HepG2 (cell line): Measurements from ENCODE around the gene PTCD2. TPM values are rescaled to one million over a fixed set of nuclear protein-coding genes. Genes with fewer than 3 reads are reported as not detected.

Experiments used
- ATAC-seq: fragments of 200-7000 bp; cut with Tn5 transposase; 3 replicates; pipeline ENCODE4 v1.9.1; 2020; ENCODE audit warnings: mild to moderate bottlenecking, moderate library complexity
- BruUV-seq: library from RNA; stranded (reverse); fragments of 400-500 nt; replicated peaks from 2 replicates; lab custom pipeline; 2021; lab: Mats Ljungman, UMichigan
- CTCF ChIA-PET: fragments of 300-600 bp; formaldehyde crosslinking; extraction: SDS; loops from one replicate; lab custom pipeline; 2021; ENCODE audit warnings: low total read pairs, inconsistent platforms, low intra/inter-chr PET ratio; lab: Yijun Ruan, JAX
- POLR2A ChIA-PET: fragments of 350-600 bp; sonication (Branson Sonifier 250); formaldehyde crosslinking; loops from one replicate; lab custom pipeline; 2020; ENCODE audit warnings: antibody characterized with exemption, inconsistent platforms; lab: Yijun Ruan, JAX
- DNase-seq: peaks from one replicate; pipeline ENCODE4 v3.0.0-alpha.2; 2015; ENCODE audit warnings: low spot score
- FAIRE-seq: peaks from 3 replicates; lab custom pipeline; 2011; peaks lifted over from hg19 to GRCh38; lab: Jason Lieb, UNC
- H2AFZ ChIP-seq: one replicate; pipeline ENCODE4 v1.6.1; 2011; ENCODE audit warnings: low read length, inconsistent platforms
- H3K27ac ChIP-seq: fragments of 300-600 bp; 3 replicates; pipeline ENCODE4 v1.8.0; 2011; ENCODE audit warnings: mixed run types, mild to moderate bottlenecking, mixed read lengths, low read length, inconsistent platforms; ENCODE audit not compliant: insufficient read depth; ENCODE audit errors: extremely low read length
- H3K27me3 ChIP-seq, 2 experiments: fragments of 200-600 bp in 1 of 2; 2 replicates in 1 of 2; 3 replicates in 1 of 2; pipeline versions ENCODE4 v1.6.0 to v1.8.0; 2011; ENCODE audit warnings: low read length in 2 of 2, mild to moderate bottlenecking in 2 of 2, moderate library complexity in 2 of 2, inconsistent platforms in 1 of 2; ENCODE audit not compliant: insufficient read depth in 2 of 2, control insufficient read depth in 1 of 2
- H3K36me3 ChIP-seq, 2 experiments: fragments of 200-600 bp in 1 of 2; replicated peaks in 1 of 2; 2 replicates in 1 of 2; 3 replicates in 1 of 2; pipeline versions ENCODE4 v1.5.1 to v1.8.0; 2011; ENCODE audit warnings: low read length in 2 of 2, inconsistent platforms in 1 of 2; ENCODE audit not compliant: insufficient read depth in 2 of 2, control insufficient read depth in 1 of 2
- H3K4me1 ChIP-seq: 2 replicates; pipeline ENCODE4 v1.5.1; 2012; ENCODE audit warnings: low read length, inconsistent platforms; ENCODE audit not compliant: insufficient read depth
- H3K4me2 ChIP-seq: 2 replicates; pipeline ENCODE4 v1.6.0; 2011; ENCODE audit warnings: low read depth, low read length, inconsistent platforms
- H3K4me3 ChIP-seq, 3 experiments: fragments of 200-600 bp in 1 of 3; sonication (generic), shearing (Covaris generic) in 1 of 3; replicated peaks in 1 of 3; 2 replicates each; pipeline ENCODE4 v1.5.1; 2011 to 2016; ENCODE audit warnings: low read length in 3 of 3, inconsistent platforms in 2 of 3, low read depth in 2 of 3, mild to moderate bottlenecking in 2 of 3, control low read depth in 1 of 3, mixed read lengths in 1 of 3; ENCODE audit not compliant: insufficient read depth in 1 of 3
- H3K79me2 ChIP-seq: one replicate; pipeline ENCODE4 v1.6.1; 2011; ENCODE audit warnings: low read length, inconsistent platforms; ENCODE audit not compliant: insufficient read depth
- H3K9ac ChIP-seq: 2 replicates; pipeline ENCODE4 v1.6.0; 2011; ENCODE audit warnings: mild to moderate bottlenecking, low read depth, low read length, inconsistent platforms; ENCODE audit not compliant: insufficient read depth
- H3K9me3 ChIP-seq: 2 replicates; pipeline ENCODE4 v1.5.1; 2012; ENCODE audit warnings: mild to moderate bottlenecking, low read length
- H4K20me1 ChIP-seq: 2 replicates; pipeline ENCODE4 v1.6.0; 2011; ENCODE audit warnings: inconsistent platforms, mild to moderate bottlenecking, low read length, moderate library complexity; ENCODE audit not compliant: insufficient read depth
- FOXA1 ChIP-seq, 2 experiments: fragments of 450-650 bp in 1 of 2; sonication (generic) in 1 of 2; formaldehyde crosslinking in 1 of 2; IDR thresholded peaks; 2 replicates each; pipeline versions ENCODE4 v1.4.0 to v1.6.1; 2016 to 2020; ENCODE audit warnings: missing genetic modification reagents in 1 of 2
- HDAC1 ChIP-seq: sonication (generic); formaldehyde crosslinking; IDR thresholded peaks from 2 replicates; pipeline ENCODE4 v1.5.1; 2020; ENCODE audit warnings: mild to moderate bottlenecking, missing genetic modification reagents
- HOMEZ ChIP-seq: IDR thresholded peaks from 2 replicates; pipeline ENCODE4 v1.6.1; 2016; ENCODE audit warnings: low read depth
- IRF2 ChIP-seq: IDR thresholded peaks from 2 replicates; pipeline ENCODE4 v1.6.1; 2018; ENCODE audit warnings: missing genetic modification reagents, missing compliant biosample characterization
- SALL1 ChIP-seq: sonication (generic); formaldehyde crosslinking; IDR thresholded peaks from 2 replicates; pipeline ENCODE4 v1.8.0; 2022; ENCODE audit warnings: mild to moderate bottlenecking, missing genetic modification reagents
- TCF7 ChIP-seq: sonication (generic); IDR thresholded peaks from 2 replicates; pipeline ENCODE4 v1.6.1; 2016; ENCODE audit warnings: antibody characterized with exemption, low read depth
- ZKSCAN5 ChIP-seq: sonication (generic); formaldehyde crosslinking; IDR thresholded peaks from 2 replicates; pipeline ENCODE4 v1.5.1; 2020; ENCODE audit warnings: mild to moderate bottlenecking, missing genetic modification reagents
- ZNF710 ChIP-seq: sonication (generic); formaldehyde crosslinking; IDR thresholded peaks from 2 replicates; pipeline ENCODE4 v1.5.0; 2020; ENCODE audit warnings: mild to moderate bottlenecking, missing genetic modification reagents, borderline replicate concordance
- WGBS: methylation state at CpG from one replicate; pipeline ENCODE4 v1.1.6; 2017; ENCODE audit warnings: low lambda C conversion rate; 5-methylcytosine and 5-hydroxymethylcytosine counted together
- in situ Hi-C: cut with HindIII; loops from 2 replicates; pipeline ENCODE4 v1.10.0; 2017; ENCODE audit warnings: low pct_unique_long_range_greater_than_20kb; ENCODE audit not compliant: extremely low pct_ligation_motif_present
- intact Hi-C: fragments of 100-400 bp; cut with micrococcal nuclease; formaldehyde crosslinking; loops from one replicate; pipeline ENCODE4 v1.10.0; 2022; ENCODE audit not compliant: unreplicated experiment
- polyA plus RNA-seq, 8 experiments: library from polyadenylated mRNA; depleted of rRNA in 3 of 8; stranded (reverse) in 7 of 8; unstranded in 1 of 8; fragments of >200 nt; fragmentation: Illumina TruSeq in 4 of 8; extraction: Trizol in 4 of 8; gene quantifications; 2 replicates each; pipeline versions ENCODE4 v1.2.1 to v1.2.3, GENCODE V29; 2011 to 2016; ENCODE audit warnings: low read depth in 4 of 8, missing spikeins in 1 of 8, mixed read lengths in 1 of 8; ENCODE audit not compliant: insufficient read depth in 1 of 8
- total RNA-seq, 5 experiments: library from RNA; depleted of rRNA; stranded (reverse); fragments of >200 nt; fragmentation: Illumina TruSeq; extraction: Trizol; gene quantifications; 2 replicates each; pipeline ENCODE4 v1.2.3, GENCODE V29; 2016; ENCODE audit warnings: low read depth in 1 of 5
- TF ChIP-seq, protein P1 (sequence below), 2 experiments: sonication (generic) in 1 of 2; formaldehyde crosslinking in 1 of 2; IDR thresholded peaks; 2 replicates each; pipeline versions ENCODE4 v1.4.0 to v1.6.1; 2016 to 2020; ENCODE audit warnings: borderline replicate concordance in 1 of 2, low read depth in 1 of 2, mild to moderate bottlenecking in 1 of 2, missing genetic modification reagents in 1 of 2
- TF ChIP-seq, protein P2 (sequence below): sonication (generic); formaldehyde crosslinking; IDR thresholded peaks from 2 replicates; pipeline ENCODE4 v1.4.0; 2020; ENCODE audit warnings: missing genetic modification reagents, borderline replicate concordance

PTCD2 gene
- total and polyA plus RNA-seq, 2 of the 13 experiments (the other 11 are each of a cell fraction or from before 2014, with no cell fraction given) = 5.3 to 6.4 TPM

DNA sequence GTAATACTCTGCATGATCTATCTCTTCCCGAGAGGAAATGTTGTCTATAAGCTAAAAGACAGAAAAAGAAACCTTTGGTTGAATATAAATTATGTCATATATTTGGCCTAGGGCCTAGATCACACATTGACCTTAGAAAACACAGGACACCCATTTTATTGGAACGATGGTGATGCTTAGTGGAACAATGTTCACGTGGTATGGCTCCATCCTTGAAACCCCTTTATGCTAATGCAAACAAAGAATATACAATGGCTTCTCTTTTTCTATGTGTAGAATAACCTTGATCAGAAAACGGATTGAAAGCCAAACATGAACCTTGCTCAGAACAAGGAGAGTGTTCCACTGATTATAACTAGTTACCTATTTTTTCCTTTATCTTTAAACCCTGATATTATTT lies 24.6 kb upstream of the PTCD2 start:
- peaks cover 65% of the 10 kb centered on the region for H3K4me1 ChIP-seq
- no peaks in the 10 kb centered on the region for H4K20me1 ChIP-seq
- H3K27ac ChIP-seq = peak overlapping the region; percentile 83
- ChIA-PET POLR2A (interaction anchor here (1.5 to 1.8 kb wide), 2 partner anchors 10 to 13 kb away, joined by 5 to 7 read pairs; no protein-coding TSS in a partner anchor), CTCF (no interaction called here)
- H2AFZ ChIP-seq = no peak overlapping the region
- 8% methylated on average over 4 of the region's 4 CpGs for WGBS
- in situ Hi-C loops = no loop called here
- peak overlapping the region; percentile 46 for H3K4me2 ChIP-seq
- no TSS peak for BruUV-seq
- H3K9me3 ChIP-seq = no peaks in the 10 kb centered on the region
- intact Hi-C loops = loop anchor here (1.0 to 2.0 kb wide), 2 partner anchors 13 to 50 kb away; no protein-coding TSS in a partner anchor
- peaks cover 45% of the 10 kb centered on the region for H3K79me2 ChIP-seq
- H3K36me3 ChIP-seq = peaks cover 2 to 11% of the 10 kb centered on the region in 2 experiments; a peak in 4 of 5 replicates
- peak; percentile 95 for DNase-seq
- peak overlapping the region in 1 of 3 experiments; percentile 25; a peak in 1 of 6 replicates for H3K4me3 ChIP-seq
- H3K9ac ChIP-seq = peak overlapping the region; percentile 51
- H3K27me3 ChIP-seq = no peaks in the 10 kb centered on the region
- peak; percentile 96 for ATAC-seq
- peak; percentile 85 for FAIRE-seq
- TF ChIP-seq HOMEZ (CRISPR knock-in tag) (peak; percentile 91), IRF2 (0 out of 2 replicates have a peak, but pooled peaks have one; percentile 27), ZKSCAN5 (CRISPR knock-in tag) (no peak), FOXA1 (IDR thresholded peaks at IDR 0.05) (no peak), FOXA1 (CRISPR knock-in tag; IDR thresholded peaks at IDR 0.05) (peak; percentile 66), ZNF710 (CRISPR knock-in tag) (peak; percentile 36; the same call in 1 of the 2 replicates), TCF7 (0 out of 2 replicates have a peak, but pooled peaks have one; percentile 30), HDAC1 (CRISPR knock-in tag) (no peak), SALL1 (CRISPR knock-in tag) (peak; percentile 62; the same call in 1 of the 2 replicates)
- TF ChIP-seq, protein P1, sequence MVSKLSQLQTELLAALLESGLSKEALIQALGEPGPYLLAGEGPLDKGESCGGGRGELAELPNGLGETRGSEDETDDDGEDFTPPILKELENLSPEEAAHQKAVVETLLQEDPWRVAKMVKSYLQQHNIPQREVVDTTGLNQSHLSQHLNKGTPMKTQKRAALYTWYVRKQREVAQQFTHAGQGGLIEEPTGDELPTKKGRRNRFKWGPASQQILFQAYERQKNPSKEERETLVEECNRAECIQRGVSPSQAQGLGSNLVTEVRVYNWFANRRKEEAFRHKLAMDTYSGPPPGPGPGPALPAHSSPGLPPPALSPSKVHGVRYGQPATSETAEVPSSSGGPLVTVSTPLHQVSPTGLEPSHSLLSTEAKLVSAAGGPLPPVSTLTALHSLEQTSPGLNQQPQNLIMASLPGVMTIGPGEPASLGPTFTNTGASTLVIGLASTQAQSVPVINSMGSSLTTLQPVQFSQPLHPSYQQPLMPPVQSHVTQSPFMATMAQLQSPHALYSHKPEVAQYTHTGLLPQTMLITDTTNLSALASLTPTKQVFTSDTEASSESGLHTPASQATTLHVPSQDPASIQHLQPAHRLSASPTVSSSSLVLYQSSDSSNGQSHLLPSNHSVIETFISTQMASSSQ (IDR thresholded peaks at IDR 0.05; ENCODE audit: low read depth) = peak; percentile 41; the same call in 1 of the 2 replicates
- TF ChIP-seq, protein P1 (CRISPR knock-in tag; IDR thresholded peaks at IDR 0.05; ENCODE audit: borderline replicate concordance) = peak; percentile 72; the same call in 1 of the 2 replicates
- TF ChIP-seq, protein P2, sequence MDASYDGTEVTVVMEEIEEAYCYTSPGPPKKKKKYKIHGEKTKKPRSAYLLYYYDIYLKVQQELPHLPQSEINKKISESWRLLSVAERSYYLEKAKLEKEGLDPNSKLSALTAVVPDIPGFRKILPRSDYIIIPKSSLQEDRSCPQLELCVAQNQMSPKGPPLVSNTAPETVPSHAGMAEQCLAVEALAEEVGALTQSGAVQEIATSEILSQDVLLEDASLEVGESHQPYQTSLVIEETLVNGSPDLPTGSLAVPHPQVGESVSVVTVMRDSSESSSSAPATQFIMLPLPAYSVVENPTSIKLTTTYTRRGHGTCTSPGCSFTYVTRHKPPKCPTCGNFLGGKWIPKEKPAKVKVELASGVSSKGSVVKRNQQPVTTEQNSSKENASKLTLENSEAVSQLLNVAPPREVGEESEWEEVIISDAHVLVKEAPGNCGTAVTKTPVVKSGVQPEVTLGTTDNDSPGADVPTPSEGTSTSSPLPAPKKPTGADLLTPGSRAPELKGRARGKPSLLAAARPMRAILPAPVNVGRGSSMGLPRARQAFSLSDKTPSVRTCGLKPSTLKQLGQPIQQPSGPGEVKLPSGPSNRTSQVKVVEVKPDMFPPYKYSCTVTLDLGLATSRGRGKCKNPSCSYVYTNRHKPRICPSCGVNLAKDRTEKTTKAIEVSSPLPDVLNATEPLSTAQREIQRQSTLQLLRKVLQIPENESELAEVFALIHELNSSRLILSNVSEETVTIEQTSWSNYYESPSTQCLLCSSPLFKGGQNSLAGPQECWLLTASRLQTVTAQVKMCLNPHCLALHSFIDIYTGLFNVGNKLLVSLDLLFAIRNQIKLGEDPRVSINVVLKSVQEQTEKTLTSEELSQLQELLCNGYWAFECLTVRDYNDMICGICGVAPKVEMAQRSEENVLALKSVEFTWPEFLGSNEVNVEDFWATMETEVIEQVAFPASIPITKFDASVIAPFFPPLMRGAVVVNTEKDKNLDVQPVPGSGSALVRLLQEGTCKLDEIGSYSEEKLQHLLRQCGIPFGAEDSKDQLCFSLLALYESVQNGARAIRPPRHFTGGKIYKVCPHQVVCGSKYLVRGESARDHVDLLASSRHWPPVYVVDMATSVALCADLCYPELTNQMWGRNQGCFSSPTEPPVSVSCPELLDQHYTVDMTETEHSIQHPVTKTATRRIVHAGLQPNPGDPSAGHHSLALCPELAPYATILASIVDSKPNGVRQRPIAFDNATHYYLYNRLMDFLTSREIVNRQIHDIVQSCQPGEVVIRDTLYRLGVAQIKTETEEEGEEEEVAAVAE (CRISPR knock-in tag) = peak; percentile 65; the same call in 1 of the 2 replicates
